Astrocyte (in vitro differentiated cells and primary cell): Measurements from ENCODE around the gene JAZF1. TPM values are rescaled to one million over a fixed set of nuclear protein-coding genes. Genes with fewer than 3 reads are reported as not detected.
A peak's percentile ranks its signal among the peaks of the same experiment; 100 is the strongest.

Source experiments
- DNase-seq: peaks from one replicate; pipeline ENCODE4 v3.0.0-alpha.2; 2010; ENCODE audit warnings: low read depth
- FAIRE-seq: peaks from 2 replicates; lab custom pipeline; 2011; peaks lifted over from hg19 to GRCh38; lab: Jason Lieb, UNC
- H2AFZ ChIP-seq: 2 replicates; pipeline ENCODE4 v1.6.0; 2012; ENCODE audit warnings: low read depth, low read length, inconsistent platforms
- H3K27ac ChIP-seq: 2 replicates; pipeline ENCODE4 v1.5.1; 2011; ENCODE audit warnings: low read depth, low read length, inconsistent platforms
- H3K27me3 ChIP-seq: 2 replicates; pipeline ENCODE4 v1.6.0; 2011; ENCODE audit warnings: low read length, inconsistent platforms; ENCODE audit not compliant: insufficient read depth
- H3K36me3 ChIP-seq: 2 replicates; pipeline ENCODE4 v1.5.1; 2011; ENCODE audit warnings: low read length, inconsistent platforms; ENCODE audit not compliant: insufficient read depth
- H3K4me1 ChIP-seq: 2 replicates; pipeline ENCODE4 v1.5.1; 2011; ENCODE audit warnings: low read length, inconsistent platforms; ENCODE audit not compliant: insufficient read depth
- H3K4me2 ChIP-seq: 2 replicates; pipeline ENCODE4 v1.6.0; 2012; ENCODE audit warnings: low read length, inconsistent platforms
- H3K4me3 ChIP-seq: 2 replicates; pipeline ENCODE4 v1.5.1; 2011; ENCODE audit warnings: low read depth, mild to moderate bottlenecking, low read length, inconsistent platforms; ENCODE audit not compliant: insufficient read depth
- H3K79me2 ChIP-seq: 2 replicates; pipeline ENCODE4 v1.6.0; 2012; ENCODE audit warnings: mild to moderate bottlenecking, low read length, inconsistent platforms; ENCODE audit not compliant: insufficient read depth
- H3K9ac ChIP-seq: 2 replicates; pipeline ENCODE4 v1.6.0; 2012; ENCODE audit warnings: mild to moderate bottlenecking, low read length, inconsistent platforms
- H3K9me3 ChIP-seq: 2 replicates; pipeline ENCODE4 v1.5.1; 2012; ENCODE audit warnings: low read depth, mild to moderate bottlenecking, low read length, inconsistent platforms; ENCODE audit not compliant: insufficient read depth
- H4K20me1 ChIP-seq: 2 replicates; pipeline ENCODE4 v1.6.0; 2012; ENCODE audit warnings: low read length, inconsistent platforms; ENCODE audit not compliant: insufficient read depth
- H3K27ac Mint-ChIP-seq: one replicate; pipeline ENCODE4 v1.8.0; 2021; ENCODE audit warnings: mild to moderate bottlenecking, mixed read lengths; ENCODE audit not compliant: unreplicated experiment
- H3K27me3 Mint-ChIP-seq: one replicate; pipeline ENCODE4 v1.8.0; 2021; ENCODE audit warnings: low read depth, mixed read lengths; ENCODE audit not compliant: unreplicated experiment
- H3K36me3 Mint-ChIP-seq: one replicate; pipeline ENCODE4 v1.8.0; 2021; ENCODE audit warnings: low read depth, mixed read lengths; ENCODE audit not compliant: unreplicated experiment
- H3K4me1 Mint-ChIP-seq: one replicate; pipeline ENCODE4 v1.8.0; 2021; ENCODE audit warnings: low read depth, mixed read lengths; ENCODE audit not compliant: unreplicated experiment
- H3K4me3 Mint-ChIP-seq: one replicate; pipeline ENCODE4 v1.8.0; 2021; ENCODE audit warnings: mild to moderate bottlenecking, moderate library complexity, mixed read lengths; ENCODE audit not compliant: unreplicated experiment
- H3K9me3 Mint-ChIP-seq: one replicate; pipeline ENCODE4 v1.8.0; 2021; ENCODE audit warnings: mild to moderate bottlenecking, mixed read lengths; ENCODE audit not compliant: unreplicated experiment
- CTCF ChIP-seq: IDR thresholded peaks from 2 replicates; pipeline ENCODE4 v1.5.1; 2011; ENCODE audit warnings: low read depth, mild to moderate bottlenecking, inconsistent platforms, low read length, moderate library complexity; ENCODE audit not compliant: insufficient read depth
- EZH2 ChIP-seq: IDR thresholded peaks from 2 replicates; pipeline ENCODE4 v1.6.1; 2012; ENCODE audit warnings: mild to moderate bottlenecking, low read length, inconsistent platforms; ENCODE audit not compliant: insufficient read depth
- total RNA-seq: library from RNA; stranded (reverse); gene quantifications from 2 replicates; pipeline ENCODE4 v1.2.1, GENCODE V29; 2021

The JAZF1 gene
- total RNA-seq, 1 donor from 2014 or later, result 20.1 TPM

- Histone ChIP-seq H3K79me2 (no peaks in the 10 kb centered on the region), H3K27me3 (no peaks in the 10 kb centered on the region), H4K20me1 (no peaks in the 10 kb centered on the region), H3K4me3 (no peak overlapping the region), H3K27ac (no peak overlapping the region), H3K9me3 (no peaks in the 10 kb centered on the region), H3K4me2 (no peak overlapping the region), H3K36me3 (no peaks in the 10 kb centered on the region), H3K4me1 (no peaks in the 10 kb centered on the region), H3K9ac (no peak overlapping the region), H2AFZ (no peak overlapping the region)
- TF ChIP-seq CTCF (no peak), EZH2 (no peak)
- H3K4me3 Mint-ChIP-seq, result no peak overlapping the region
- no peaks in the 10 kb centered on the region for H3K9me3 Mint-ChIP-seq
- H3K36me3 Mint-ChIP-seq, result peaks cover 9% of the 10 kb centered on the region
- H3K4me1 Mint-ChIP-seq, result no peaks in the 10 kb centered on the region
- FAIRE-seq, result no peak
- no peak overlapping the region for H3K27ac Mint-ChIP-seq
- no peaks in the 10 kb centered on the region for H3K27me3 Mint-ChIP-seq
- no peak for DNase-seq
Measured at GRCh38 chr7:27842851-27843250, 337.7 kb downstream of the JAZF1 start.

- Histone ChIP-seq H3K4me2 (peak overlapping the region; percentile 0), H3K79me2 (no peaks in the 10 kb centered on the region), H3K4me3 (no peak overlapping the region), H3K36me3 (no peaks in the 10 kb centered on the region), H3K4me1 (no peaks in the 10 kb centered on the region), H4K20me1 (no peaks in the 10 kb centered on the region), H3K27me3 (no peaks in the 10 kb centered on the region), H3K9me3 (no peaks in the 10 kb centered on the region), H2AFZ (no peak overlapping the region), H3K27ac (no peak overlapping the region), H3K9ac (no peak overlapping the region)
- H3K27me3 Mint-ChIP-seq, result no peaks in the 10 kb centered on the region
- FAIRE-seq (no peak), DNase-seq (no peak)
- H3K4me3 Mint-ChIP-seq, result no peak overlapping the region
- H3K27ac Mint-ChIP-seq, result no peak overlapping the region
- TF ChIP-seq EZH2, result no peak
- no peak for TF ChIP-seq CTCF
- peaks cover 9% of the 10 kb centered on the region for H3K36me3 Mint-ChIP-seq
- no peaks in the 10 kb centered on the region for H3K4me1 Mint-ChIP-seq
- no peaks in the 10 kb centered on the region for H3K9me3 Mint-ChIP-seq
Measured at GRCh38 chr7:27842094-27842692, 338.4 kb downstream of the JAZF1 start.

GRCh38 chr7:27840760-27841364 lies 339.7 kb downstream of the JAZF1 start:
- H2AFZ ChIP-seq, result no peak overlapping the region
- H3K27me3 Mint-ChIP-seq, result no peaks in the 10 kb centered on the region
- FAIRE-seq (no peak), DNase-seq (no peak)
- TF ChIP-seq CTCF (no peak), EZH2 (no peak)
- no peaks in the 10 kb centered on the region for H3K36me3 ChIP-seq
- H3K36me3 Mint-ChIP-seq, result peaks cover 11% of the 10 kb centered on the region
- H4K20me1 ChIP-seq, result no peaks in the 10 kb centered on the region
- no peak overlapping the region for H3K27ac Mint-ChIP-seq
- H3K9ac ChIP-seq, result no peak overlapping the region
- H3K4me3 Mint-ChIP-seq, result no peak overlapping the region
- no peak overlapping the region for H3K4me2 ChIP-seq
- H3K27me3 ChIP-seq, result no peaks in the 10 kb centered on the region
- H3K4me1 Mint-ChIP-seq, result no peaks in the 10 kb centered on the region
- no peaks in the 10 kb centered on the region for H3K9me3 ChIP-seq
- no peaks in the 10 kb centered on the region for H3K79me2 ChIP-seq
- H3K4me1 ChIP-seq, result no peaks in the 10 kb centered on the region
- no peaks in the 10 kb centered on the region for H3K9me3 Mint-ChIP-seq
- no peak overlapping the region for H3K4me3 ChIP-seq
- H3K27ac ChIP-seq, result no peak overlapping the region
